Cardiac muscle cell (in vitro differentiated cells and primary cell): ENCODE data around the gene KPNA4. TPM values are rescaled to one million over a fixed set of nuclear protein-coding genes. Genes with fewer than 3 reads are reported as not detected.
A peak's percentile ranks its signal among the peaks of the same experiment; 100 is the strongest.

Source experiments
- DNase-seq, 2 donors: peaks; one replicate each; pipeline versions ENCODE4 v3.0.0 to v3.0.0-alpha.2; 2010 to 2017; ENCODE audit warnings: low read depth in 1 of 2, low spot score in 1 of 2
- H3K27ac ChIP-seq: fragments of 200-600 bp; sonication (generic); 2 replicates; pipeline ENCODE4 v1.5.1; 2016
- H3K27me3 ChIP-seq: fragments of 200-600 bp; sonication (generic); 2 replicates; pipeline ENCODE4 v1.6.0; 2016; ENCODE audit warnings: control low read depth
- H3K36me3 ChIP-seq: fragments of 200-600 bp; sonication (generic); 2 replicates; pipeline ENCODE4 v1.5.1; 2016; ENCODE audit warnings: control low read depth
- H3K4me1 ChIP-seq: fragments of 200-600 bp; sonication (generic); 2 replicates; pipeline ENCODE4 v1.8.1; 2017; ENCODE audit warnings: low read depth, mild to moderate bottlenecking, mixed run types
- H3K4me3 ChIP-seq: fragments of 200-600 bp; sonication (generic); 2 replicates; pipeline ENCODE4 v1.5.1; 2016; ENCODE audit warnings: mild to moderate bottlenecking
- H3K9me3 ChIP-seq: fragments of 200-600 bp; sonication (generic); 2 replicates; pipeline ENCODE4 v1.5.1; 2017; ENCODE audit warnings: low read depth, mild to moderate bottlenecking, control low read depth
- polyA plus RNA-seq: library from polyadenylated mRNA; unstranded; fragments of >200 nt; fragmentation: Nextera tagmentation; extraction: Ambion mirVana; gene quantifications from 2 replicates; pipeline ENCODE4 v1.2.1, GENCODE V29; 2016
- total RNA-seq: library from RNA; depleted of rRNA; stranded (reverse); fragments of >200 nt; gene quantifications from 2 replicates; pipeline ENCODE4 v1.2.3, GENCODE V29; 2016
- TF ChIP-seq, protein P1 (sequence below): IDR thresholded peaks from 2 replicates; pipeline ENCODE4 v1.5.1; 2012; ENCODE audit warnings: low read depth, mild to moderate bottlenecking, low read length

Gene KPNA4
- total and polyA plus RNA-seq, 2 experiments from 2014 or later, result 11.7 to 18.5 TPM

DNA sequence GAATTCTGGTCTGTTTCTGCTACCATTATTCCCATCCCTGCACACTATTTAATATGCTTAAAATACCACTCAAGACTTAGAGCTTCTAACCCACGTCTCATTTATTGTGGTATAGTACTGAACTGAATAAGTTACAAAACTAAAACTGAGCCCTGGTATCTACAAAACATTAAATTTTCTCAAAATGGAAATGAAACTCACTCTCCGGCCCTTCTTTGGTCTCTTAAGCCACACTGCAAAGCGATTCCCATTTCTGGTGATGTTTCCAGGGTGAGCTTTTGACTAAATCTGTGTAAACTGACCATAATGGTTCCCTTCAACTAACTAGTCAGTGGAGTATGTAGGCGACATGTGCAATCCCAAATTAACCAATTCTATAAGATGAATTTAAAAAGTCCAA, 18.6 kb downstream of the KPNA4 start:
- H3K4me3 ChIP-seq, result no peak overlapping the region
- no peaks in the 10 kb centered on the region for H3K9me3 ChIP-seq
- TF ChIP-seq, protein P1, sequence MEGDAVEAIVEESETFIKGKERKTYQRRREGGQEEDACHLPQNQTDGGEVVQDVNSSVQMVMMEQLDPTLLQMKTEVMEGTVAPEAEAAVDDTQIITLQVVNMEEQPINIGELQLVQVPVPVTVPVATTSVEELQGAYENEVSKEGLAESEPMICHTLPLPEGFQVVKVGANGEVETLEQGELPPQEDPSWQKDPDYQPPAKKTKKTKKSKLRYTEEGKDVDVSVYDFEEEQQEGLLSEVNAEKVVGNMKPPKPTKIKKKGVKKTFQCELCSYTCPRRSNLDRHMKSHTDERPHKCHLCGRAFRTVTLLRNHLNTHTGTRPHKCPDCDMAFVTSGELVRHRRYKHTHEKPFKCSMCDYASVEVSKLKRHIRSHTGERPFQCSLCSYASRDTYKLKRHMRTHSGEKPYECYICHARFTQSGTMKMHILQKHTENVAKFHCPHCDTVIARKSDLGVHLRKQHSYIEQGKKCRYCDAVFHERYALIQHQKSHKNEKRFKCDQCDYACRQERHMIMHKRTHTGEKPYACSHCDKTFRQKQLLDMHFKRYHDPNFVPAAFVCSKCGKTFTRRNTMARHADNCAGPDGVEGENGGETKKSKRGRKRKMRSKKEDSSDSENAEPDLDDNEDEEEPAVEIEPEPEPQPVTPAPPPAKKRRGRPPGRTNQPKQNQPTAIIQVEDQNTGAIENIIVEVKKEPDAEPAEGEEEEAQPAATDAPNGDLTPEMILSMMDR, result no peak

DNA sequence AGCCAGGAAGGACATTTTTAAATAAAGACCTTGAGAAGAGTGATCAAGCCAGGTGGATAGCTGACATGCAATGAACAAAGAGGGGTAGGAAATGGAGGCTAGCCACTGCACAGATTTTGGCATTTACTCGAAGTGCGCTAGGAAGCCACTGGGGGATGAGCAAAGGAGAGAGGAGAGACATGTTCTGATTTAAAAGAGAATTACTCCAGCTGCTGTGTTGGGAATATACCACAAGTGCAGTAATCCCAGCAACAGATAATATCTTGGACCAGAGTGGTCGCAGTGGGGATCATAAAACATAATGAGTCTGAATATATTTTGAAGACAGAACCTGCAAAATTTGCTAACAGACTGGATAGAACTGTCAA, 19.9 kb downstream of the KPNA4 start:
- TF ChIP-seq, protein P1, result no peak
- H3K27ac ChIP-seq, result no peak overlapping the region
- no peaks in the 10 kb centered on the region for H3K27me3 ChIP-seq
- no peaks in the 10 kb centered on the region for H3K9me3 ChIP-seq
- H3K4me3 ChIP-seq, result no peak overlapping the region
- no peaks in the 10 kb centered on the region for H3K36me3 ChIP-seq
- peaks cover 7% of the 10 kb centered on the region for H3K4me1 ChIP-seq
- no peak for DNase-seq

More for the DNA sequence above, 18.6 kb downstream of the KPNA4 start:
- peaks cover 7% of the 10 kb centered on the region for H3K4me1 ChIP-seq
- no peak for DNase-seq
- H3K27ac ChIP-seq, result no peak overlapping the region
- no peaks in the 10 kb centered on the region for H3K36me3 ChIP-seq
- no peaks in the 10 kb centered on the region for H3K27me3 ChIP-seq

DNA sequence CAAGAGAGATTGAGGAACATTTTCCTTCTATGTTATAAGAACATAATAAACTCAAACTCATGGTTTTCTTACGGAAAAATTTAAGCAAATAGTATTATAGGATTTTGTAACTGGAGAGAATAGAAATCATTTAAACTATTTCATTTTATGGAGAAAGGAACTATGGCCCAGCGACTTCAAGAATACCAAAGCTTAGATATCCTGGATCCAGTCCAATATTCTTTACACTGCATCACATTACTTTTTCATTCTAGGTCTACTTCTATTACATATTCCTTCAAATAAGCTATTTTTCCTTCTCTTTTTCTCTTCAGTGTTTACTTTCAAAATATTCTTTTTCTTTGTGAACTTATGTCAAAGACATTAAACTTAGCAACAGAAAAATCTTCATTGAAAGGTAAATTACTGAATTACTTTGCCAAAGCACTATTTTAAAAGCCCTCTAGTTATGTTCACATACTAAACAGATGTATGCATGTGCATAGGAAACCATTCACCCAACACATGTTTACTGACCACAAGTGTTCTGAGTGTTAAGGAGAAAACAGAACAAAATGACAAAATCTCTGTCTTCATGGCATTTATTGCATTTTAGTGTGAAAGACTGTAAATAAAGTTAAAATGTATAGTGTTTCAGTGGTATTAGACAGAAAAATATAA, 20.4 kb downstream of the KPNA4 start:
- TF ChIP-seq, protein P1, result no peak
- peak in 1 of 2 donors; percentile 39 for DNase-seq
- Histone ChIP-seq H3K27ac (peak overlapping the region; percentile 45), H3K4me1 (peaks cover 7% of the 10 kb centered on the region), H3K27me3 (no peaks in the 10 kb centered on the region), H3K36me3 (no peaks in the 10 kb centered on the region), H3K9me3 (no peaks in the 10 kb centered on the region), H3K4me3 (no peak overlapping the region)

DNA sequence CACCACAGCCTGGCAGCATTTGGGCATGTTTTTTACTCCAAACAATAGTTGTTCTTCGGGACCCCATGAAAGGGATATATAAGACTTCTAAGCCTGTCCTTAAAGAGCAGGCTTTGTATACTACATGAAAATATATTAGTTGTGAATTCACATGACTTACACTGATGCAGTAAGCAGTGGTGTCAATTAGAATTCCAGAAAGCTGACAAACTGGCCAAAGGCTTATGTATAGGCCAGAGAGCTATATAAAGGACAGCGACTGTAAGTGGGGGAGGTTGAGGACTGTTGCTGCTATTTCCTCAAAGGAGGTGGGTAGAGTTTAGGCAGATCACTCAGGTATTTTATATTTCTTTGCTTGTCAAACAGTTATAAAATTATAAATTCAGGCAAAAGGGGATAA, 24.8 kb downstream of the KPNA4 start:
- Histone ChIP-seq H3K36me3 (peaks cover under 1% of the 10 kb centered on the region), H3K4me3 (no peak overlapping the region), H3K27me3 (no peaks in the 10 kb centered on the region), H3K9me3 (no peaks in the 10 kb centered on the region), H3K27ac (peak overlapping the region; percentile 46), H3K4me1 (peaks cover 24% of the 10 kb centered on the region)
- TF ChIP-seq, protein P1, result no peak
- DNase-seq, result no peak

DNA sequence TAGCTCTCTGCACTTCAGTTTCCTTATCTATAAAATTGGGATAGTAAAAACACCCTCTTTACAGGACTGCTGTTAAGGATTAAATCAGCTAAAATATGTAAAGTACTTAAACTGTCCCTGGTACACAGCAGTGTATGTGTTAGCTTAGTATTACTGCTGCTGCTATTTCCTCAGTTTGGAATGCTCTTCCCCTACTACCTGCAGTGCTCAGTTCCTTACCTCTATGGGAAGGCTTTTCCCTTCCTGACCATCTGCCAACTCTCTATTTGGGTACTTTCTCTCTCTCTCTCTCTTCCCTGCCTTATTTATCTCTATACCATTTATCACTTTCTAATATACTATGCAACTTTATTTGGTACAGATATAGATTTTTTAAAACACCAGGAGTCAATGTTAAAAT, 26.5 kb downstream of the KPNA4 start:
- no peak for DNase-seq
- peaks cover 14% of the 10 kb centered on the region for H3K36me3 ChIP-seq
- no peak overlapping the region for H3K4me3 ChIP-seq
- peaks cover 24% of the 10 kb centered on the region for H3K4me1 ChIP-seq
- H3K27ac ChIP-seq, result peak overlapping the region; percentile 77
- H3K27me3 ChIP-seq, result no peaks in the 10 kb centered on the region
- TF ChIP-seq, protein P1, result no peak
- no peaks in the 10 kb centered on the region for H3K9me3 ChIP-seq
